ENCODE measurements around the gene FNIP1. TPM values are rescaled to one million over a fixed set of nuclear protein-coding genes. Genes with fewer than 3 reads are reported as not detected.
"Not testable (repeated sequence)": the region's sequence is repeated elsewhere in the genome, so short reads cannot be mapped to it uniquely, and the experiment has no call there.

Gene FNIP1
- total and polyA plus RNA-seq, 10 donors, result 3.6 to 53.4 (median 38.7) TPM

DNA sequence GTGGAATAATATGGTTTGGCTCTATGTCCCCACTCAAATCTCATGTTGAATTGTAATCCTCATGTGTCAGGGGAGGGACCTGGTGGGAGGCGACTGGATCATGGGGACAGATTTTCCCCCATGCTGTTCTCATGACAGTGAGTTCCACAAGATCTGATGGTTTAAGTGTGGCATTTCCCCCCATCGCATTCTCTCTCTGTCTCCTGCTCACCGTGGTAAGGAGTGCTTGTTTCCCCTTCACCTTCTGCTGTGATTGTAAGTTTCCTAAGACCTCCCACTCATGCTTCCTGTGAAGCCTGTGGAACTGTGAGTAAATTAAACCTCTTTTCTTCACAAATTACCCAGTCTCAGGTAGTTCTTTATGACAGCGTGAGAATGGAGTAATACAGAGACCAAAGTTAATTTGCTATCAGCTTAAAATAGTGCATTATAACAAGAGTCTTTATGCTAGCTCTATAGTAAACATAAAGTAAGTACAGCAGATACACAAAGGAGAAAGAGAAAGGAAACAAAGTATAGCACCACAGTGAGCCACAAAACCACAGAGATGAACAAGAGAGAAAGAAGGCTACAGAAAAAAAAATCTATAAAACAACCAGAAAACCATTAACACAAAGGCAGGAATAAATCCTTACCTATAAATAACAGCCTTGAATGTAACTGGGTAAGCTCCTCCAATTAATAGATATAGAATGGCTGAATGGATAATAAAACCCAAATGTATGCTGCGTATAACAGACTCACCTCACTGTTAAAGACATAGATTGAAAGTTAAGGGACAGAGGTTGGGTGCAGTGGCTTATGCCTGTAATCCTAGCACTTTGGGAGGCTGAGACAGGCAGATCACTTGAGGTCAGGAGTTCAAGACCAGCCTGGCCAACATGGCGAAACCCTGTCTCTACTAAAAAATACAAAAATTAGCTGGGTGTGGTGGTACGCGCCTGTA, 201.5 kb downstream of the FNIP1 start:
- TF ChIP-seq POLR2AphosphoS5 (IDR thresholded peaks at IDR 0.05) (no peak), POLR2A (IDR thresholded peaks at IDR 0.05) (no peak)
- TF ChIP-seq, protein P1, sequence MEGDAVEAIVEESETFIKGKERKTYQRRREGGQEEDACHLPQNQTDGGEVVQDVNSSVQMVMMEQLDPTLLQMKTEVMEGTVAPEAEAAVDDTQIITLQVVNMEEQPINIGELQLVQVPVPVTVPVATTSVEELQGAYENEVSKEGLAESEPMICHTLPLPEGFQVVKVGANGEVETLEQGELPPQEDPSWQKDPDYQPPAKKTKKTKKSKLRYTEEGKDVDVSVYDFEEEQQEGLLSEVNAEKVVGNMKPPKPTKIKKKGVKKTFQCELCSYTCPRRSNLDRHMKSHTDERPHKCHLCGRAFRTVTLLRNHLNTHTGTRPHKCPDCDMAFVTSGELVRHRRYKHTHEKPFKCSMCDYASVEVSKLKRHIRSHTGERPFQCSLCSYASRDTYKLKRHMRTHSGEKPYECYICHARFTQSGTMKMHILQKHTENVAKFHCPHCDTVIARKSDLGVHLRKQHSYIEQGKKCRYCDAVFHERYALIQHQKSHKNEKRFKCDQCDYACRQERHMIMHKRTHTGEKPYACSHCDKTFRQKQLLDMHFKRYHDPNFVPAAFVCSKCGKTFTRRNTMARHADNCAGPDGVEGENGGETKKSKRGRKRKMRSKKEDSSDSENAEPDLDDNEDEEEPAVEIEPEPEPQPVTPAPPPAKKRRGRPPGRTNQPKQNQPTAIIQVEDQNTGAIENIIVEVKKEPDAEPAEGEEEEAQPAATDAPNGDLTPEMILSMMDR (IDR thresholded peaks at IDR 0.05 in 8 of 11, conservative IDR thresholded peaks at IDR 0.05 in 3 of 11), result no peak
- H3K36me3 ChIP-seq, result peaks cover 0 to 20% (median 4%) of the 10 kb centered on the region in 6 donors
- 69 to 73% (median 71%) methylated on average over 8 of the region's 8 CpGs for WGBS, 5 donors
- H3K27ac ChIP-seq, result peak overlapping the region in 5 of 8 donors; percentile 28 to 73 (median 49)
- peaks cover 4 to 39% (median 24%) of the 10 kb centered on the region in 6 donors for H3K4me1 ChIP-seq
- no peaks in the 10 kb centered on the region for H3K9me3 ChIP-seq
- intact Hi-C loops (cut with DNase I; ENCODE audit: low total_unique reads), result loop anchor here (5.0 kb wide), 1 partner anchor 37 kb away; no protein-coding TSS in a partner anchor
- no peak overlapping the region for H3K4me3 ChIP-seq
- DNase-seq, result no peak
- no peaks in the 10 kb centered on the region for H3K27me3 ChIP-seq (replicated peaks in 1 of 7)

GRCh38 chr5:131593921-131594320, 202.9 kb downstream of the FNIP1 start:
- DNase-seq, result no peak
- Histone ChIP-seq H3K27me3 (replicated peaks in 1 of 7) (no peaks in the 10 kb centered on the region), H3K4me1 (peaks cover 4 to 53% (median 34%) of the 10 kb centered on the region in 6 donors), H3K36me3 (peaks cover 0 to 13% (median 2%) of the 10 kb centered on the region in 6 donors), H3K4me3 (no peak overlapping the region), H3K27ac (peak overlapping the region in 5 of 8 donors; percentile 4 to 73 (median 23)), H3K9me3 (no peaks in the 10 kb centered on the region)
- intact Hi-C loops (cut with DNase I; ENCODE audit: low total_unique reads), result no loop called here
- 65 to 91% (median 85%) methylated on average over 1 to 2 of the region's 2 CpGs for WGBS, 5 donors
- TF ChIP-seq POLR2AphosphoS5 (IDR thresholded peaks at IDR 0.05) (no peak), POLR2A (IDR thresholded peaks at IDR 0.05) (no peak)
- TF ChIP-seq, protein P1 (IDR thresholded peaks at IDR 0.05 in 8 of 11, conservative IDR thresholded peaks at IDR 0.05 in 3 of 11), result no peak

DNA sequence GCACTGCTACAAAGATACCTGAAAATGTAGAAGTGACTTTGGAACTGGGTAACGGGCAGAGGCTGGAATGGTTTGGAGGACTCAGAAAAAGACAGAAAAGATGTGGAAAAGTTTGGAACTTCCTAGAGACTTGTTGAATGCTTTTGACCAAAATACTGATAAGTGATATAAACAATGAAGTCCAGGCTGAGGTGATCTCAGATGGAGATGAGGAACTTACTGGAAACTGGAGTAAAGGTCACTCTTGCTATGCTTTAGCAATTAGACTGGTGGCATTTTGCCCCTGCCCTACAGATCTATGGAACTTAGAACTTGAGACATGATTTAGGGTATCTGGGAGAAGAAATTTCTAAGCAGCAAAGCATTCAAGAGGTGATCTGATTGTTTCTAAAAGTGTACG, 203.4 kb downstream of the FNIP1 start:
- H3K27me3 ChIP-seq (replicated peaks in 1 of 7); intact Hi-C loops (cut with DNase I; ENCODE audit: low total_unique reads); H3K4me3 ChIP-seq; H3K9me3 ChIP-seq; DNase-seq: not testable (repeated sequence)
- H3K27ac ChIP-seq, result peak overlapping the region in 2 of 8 donors; percentile 4 to 49
- 73 to 81% (median 80%) methylated on average over 2 of the region's 2 CpGs for WGBS, 5 donors
- H3K36me3 ChIP-seq, result peaks cover 0 to 13% (median 0%) of the 10 kb centered on the region in 6 donors
- peaks cover 4 to 53% (median 34%) of the 10 kb centered on the region in 6 donors for H3K4me1 ChIP-seq

Other genes starting within 250 kb of the FNIP1 start
- gene RAPGEF6, start 161.8 kb downstream of the FNIP1 start, total RNA-seq, result 10 to 100 TPM; 37.0 to 56.4 (median 46.9) TPM
- 1 to 10 TPM; 3.8 to 5.3 (median 4.8) TPM for gene RAPGEF6, start 161.8 kb downstream of the FNIP1 start, polyA plus RNA-seq
- gene MEIKIN, start 148.6 kb upstream of the FNIP1 start, total RNA-seq, result not detected
- under 1 TPM in 1 of 3 donors, not detected in 2; 0.24 TPM for gene MEIKIN, start 148.6 kb upstream of the FNIP1 start, polyA plus RNA-seq
- 10 to 100 TPM in 1 of 7 donors, 1 to 10 TPM in 6; 3.1 to 18.4 (median 4.6) TPM for gene ACSL6, start 214.6 kb upstream of the FNIP1 start, total RNA-seq
- 1 to 10 TPM in 2 of 3 donors, under 1 TPM in 1; 0.76 to 1.3 (median 1.3) TPM for gene ACSL6, start 214.6 kb upstream of the FNIP1 start, polyA plus RNA-seq

All from spleen (tissue), 11 donors.